HepG2 (cell line): Measurements from ENCODE around the gene DENND4A. TPM values are rescaled to one million over a fixed set of nuclear protein-coding genes. Genes with fewer than 3 reads are reported as not detected.

Experiments
- ATAC-seq: fragments of 200-7000 bp; cut with Tn5 transposase; 3 replicates; pipeline ENCODE4 v1.9.1; 2020; ENCODE audit warnings: mild to moderate bottlenecking, moderate library complexity
- BruUV-seq: library from RNA; stranded (reverse); fragments of 400-500 nt; replicated peaks from 2 replicates; lab custom pipeline; 2021; lab: Mats Ljungman, UMichigan
- CTCF ChIA-PET: fragments of 300-600 bp; formaldehyde crosslinking; extraction: SDS; loops from one replicate; lab custom pipeline; 2021; ENCODE audit warnings: low total read pairs, inconsistent platforms, low intra/inter-chr PET ratio; lab: Yijun Ruan, JAX
- POLR2A ChIA-PET: fragments of 350-600 bp; sonication (Branson Sonifier 250); formaldehyde crosslinking; loops from one replicate; lab custom pipeline; 2020; ENCODE audit warnings: antibody characterized with exemption, inconsistent platforms; lab: Yijun Ruan, JAX
- DNase-seq: peaks from one replicate; pipeline ENCODE4 v3.0.0-alpha.2; 2015; ENCODE audit warnings: low spot score
- FAIRE-seq: peaks from 3 replicates; lab custom pipeline; 2011; peaks lifted over from hg19 to GRCh38; lab: Jason Lieb, UNC
- H2AFZ ChIP-seq: one replicate; pipeline ENCODE4 v1.6.1; 2011; ENCODE audit warnings: low read length, inconsistent platforms
- H3K27ac ChIP-seq: fragments of 300-600 bp; 3 replicates; pipeline ENCODE4 v1.8.0; 2011; ENCODE audit warnings: mixed run types, mild to moderate bottlenecking, mixed read lengths, low read length, inconsistent platforms; ENCODE audit not compliant: insufficient read depth; ENCODE audit errors: extremely low read length
- H3K27me3 ChIP-seq, 2 experiments: fragments of 200-600 bp in 1 of 2; 2 replicates in 1 of 2; 3 replicates in 1 of 2; pipeline versions ENCODE4 v1.6.0 to v1.8.0; 2011; ENCODE audit warnings: low read length in 2 of 2, mild to moderate bottlenecking in 2 of 2, moderate library complexity in 2 of 2, inconsistent platforms in 1 of 2; ENCODE audit not compliant: insufficient read depth in 2 of 2, control insufficient read depth in 1 of 2
- H3K36me3 ChIP-seq, 2 experiments: fragments of 200-600 bp in 1 of 2; replicated peaks in 1 of 2; 2 replicates in 1 of 2; 3 replicates in 1 of 2; pipeline versions ENCODE4 v1.5.1 to v1.8.0; 2011; ENCODE audit warnings: low read length in 2 of 2, inconsistent platforms in 1 of 2; ENCODE audit not compliant: insufficient read depth in 2 of 2, control insufficient read depth in 1 of 2
- H3K4me1 ChIP-seq: 2 replicates; pipeline ENCODE4 v1.5.1; 2012; ENCODE audit warnings: low read length, inconsistent platforms; ENCODE audit not compliant: insufficient read depth
- H3K4me2 ChIP-seq: 2 replicates; pipeline ENCODE4 v1.6.0; 2011; ENCODE audit warnings: low read depth, low read length, inconsistent platforms
- H3K4me3 ChIP-seq, 3 experiments: fragments of 200-600 bp in 1 of 3; sonication (generic), shearing (Covaris generic) in 1 of 3; replicated peaks in 1 of 3; 2 replicates each; pipeline ENCODE4 v1.5.1; 2011 to 2016; ENCODE audit warnings: low read length in 3 of 3, inconsistent platforms in 2 of 3, low read depth in 2 of 3, mild to moderate bottlenecking in 2 of 3, control low read depth in 1 of 3, mixed read lengths in 1 of 3; ENCODE audit not compliant: insufficient read depth in 1 of 3
- H3K79me2 ChIP-seq: one replicate; pipeline ENCODE4 v1.6.1; 2011; ENCODE audit warnings: low read length, inconsistent platforms; ENCODE audit not compliant: insufficient read depth
- H3K9ac ChIP-seq: 2 replicates; pipeline ENCODE4 v1.6.0; 2011; ENCODE audit warnings: mild to moderate bottlenecking, low read depth, low read length, inconsistent platforms; ENCODE audit not compliant: insufficient read depth
- H3K9me3 ChIP-seq: 2 replicates; pipeline ENCODE4 v1.5.1; 2012; ENCODE audit warnings: mild to moderate bottlenecking, low read length
- H4K20me1 ChIP-seq: 2 replicates; pipeline ENCODE4 v1.6.0; 2011; ENCODE audit warnings: inconsistent platforms, mild to moderate bottlenecking, low read length, moderate library complexity; ENCODE audit not compliant: insufficient read depth
- HDAC1 ChIP-seq: sonication (generic); formaldehyde crosslinking; IDR thresholded peaks from 2 replicates; pipeline ENCODE4 v1.5.1; 2020; ENCODE audit warnings: mild to moderate bottlenecking, missing genetic modification reagents
- KDM2A ChIP-seq: sonication (generic); formaldehyde crosslinking; IDR thresholded peaks from 2 replicates; pipeline ENCODE4 v1.4.0; 2020; ENCODE audit warnings: low read depth, missing genetic modification reagents, borderline replicate concordance
- KLF9 ChIP-seq: IDR thresholded peaks from 2 replicates; pipeline ENCODE4 v1.6.1; 2016; ENCODE audit warnings: low read depth
- RORA ChIP-seq: sonication (generic); formaldehyde crosslinking; IDR thresholded peaks from 2 replicates; pipeline ENCODE4 v1.5.0; 2020; ENCODE audit warnings: mild to moderate bottlenecking, missing genetic modification reagents, moderate library complexity
- SIN3A ChIP-seq: IDR thresholded peaks from 2 replicates; pipeline ENCODE4 v1.6.1; 2011; ENCODE audit warnings: low read depth, mild to moderate bottlenecking, control low read depth, low read length, borderline replicate concordance
- ZNF44 ChIP-seq: sonication (generic); formaldehyde crosslinking; IDR thresholded peaks from 2 replicates; pipeline ENCODE4 v1.5.1; 2020; ENCODE audit warnings: mild to moderate bottlenecking, missing genetic modification reagents
- ZNF737 ChIP-seq: sonication (generic); formaldehyde crosslinking; IDR thresholded peaks from 2 replicates; pipeline ENCODE4 v1.5.0; 2020; ENCODE audit warnings: missing genetic modification reagents, mild to moderate bottlenecking, borderline replicate concordance
- WGBS: methylation state at CpG from one replicate; pipeline ENCODE4 v1.1.6; 2017; ENCODE audit warnings: low lambda C conversion rate; 5-methylcytosine and 5-hydroxymethylcytosine counted together
- in situ Hi-C: cut with HindIII; loops from 2 replicates; pipeline ENCODE4 v1.10.0; 2017; ENCODE audit warnings: low pct_unique_long_range_greater_than_20kb; ENCODE audit not compliant: extremely low pct_ligation_motif_present
- intact Hi-C: fragments of 100-400 bp; cut with micrococcal nuclease; formaldehyde crosslinking; loops from one replicate; pipeline ENCODE4 v1.10.0; 2022; ENCODE audit not compliant: unreplicated experiment
- polyA plus RNA-seq, 8 experiments: library from polyadenylated mRNA; depleted of rRNA in 3 of 8; stranded (reverse) in 7 of 8; unstranded in 1 of 8; fragments of >200 nt; fragmentation: Illumina TruSeq in 4 of 8; extraction: Trizol in 4 of 8; gene quantifications; 2 replicates each; pipeline versions ENCODE4 v1.2.1 to v1.2.3, GENCODE V29; 2011 to 2016; ENCODE audit warnings: low read depth in 4 of 8, missing spikeins in 1 of 8, mixed read lengths in 1 of 8; ENCODE audit not compliant: insufficient read depth in 1 of 8
- total RNA-seq, 5 experiments: library from RNA; depleted of rRNA; stranded (reverse); fragments of >200 nt; fragmentation: Illumina TruSeq; extraction: Trizol; gene quantifications; 2 replicates each; pipeline ENCODE4 v1.2.3, GENCODE V29; 2016; ENCODE audit warnings: low read depth in 1 of 5
- TF ChIP-seq, protein P1 (sequence below): sonication (generic); formaldehyde crosslinking; IDR thresholded peaks from 2 replicates; pipeline ENCODE4 v1.5.0; 2020; ENCODE audit warnings: missing genetic modification reagents, mild to moderate bottlenecking, borderline replicate concordance
- TF ChIP-seq, protein P2 (sequence below): sonication (generic); formaldehyde crosslinking; IDR thresholded peaks from 2 replicates; pipeline ENCODE4 v1.5.0; 2020; ENCODE audit warnings: missing genetic modification reagents

The DENND4A gene
- total and polyA plus RNA-seq, 2 of the 13 experiments (the other 11 are each of a cell fraction or from before 2014, with no cell fraction given), result 13.2 to 18.6 TPM

DNA sequence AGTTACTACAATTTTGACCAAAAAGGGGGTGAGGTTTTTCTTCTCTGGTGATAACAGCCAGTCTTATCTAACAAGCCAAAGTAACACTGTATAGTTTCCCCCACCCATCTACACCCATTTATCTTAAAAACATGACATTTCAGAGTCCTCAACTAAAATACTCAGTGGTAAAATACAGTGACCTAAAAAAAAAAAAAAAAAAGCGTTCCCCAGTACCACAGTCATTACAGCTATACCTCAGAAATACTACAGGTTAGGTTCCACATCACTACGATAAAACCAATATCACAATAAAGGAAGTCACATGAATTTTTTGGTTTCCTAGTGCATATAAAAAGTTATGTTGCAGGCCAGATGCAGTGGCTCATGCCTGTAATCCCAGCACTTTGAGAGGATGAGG lies 13.8 kb downstream of the DENND4A start:
- FAIRE-seq (no peak), ATAC-seq (no peak)
- in situ Hi-C loops, result no loop called here
- Histone ChIP-seq H3K27me3 (no peaks in the 10 kb centered on the region), H2AFZ (no peak overlapping the region), H3K4me1 (peaks cover 20% of the 10 kb centered on the region), H3K4me2 (no peak overlapping the region), H3K36me3 (peaks cover 0 to under 1% of the 10 kb centered on the region in 2 experiments; a peak in 1 of 5 replicates)
- no TSS peak for BruUV-seq
- TF ChIP-seq ZNF44 (CRISPR knock-in tag) (no peak), KDM2A (CRISPR knock-in tag) (no peak), ZNF737 (no peak), RORA (no peak), HDAC1 (CRISPR knock-in tag) (no peak), SIN3A (no peak), KLF9 (CRISPR knock-in tag) (no peak)
- TF ChIP-seq, protein P1, sequence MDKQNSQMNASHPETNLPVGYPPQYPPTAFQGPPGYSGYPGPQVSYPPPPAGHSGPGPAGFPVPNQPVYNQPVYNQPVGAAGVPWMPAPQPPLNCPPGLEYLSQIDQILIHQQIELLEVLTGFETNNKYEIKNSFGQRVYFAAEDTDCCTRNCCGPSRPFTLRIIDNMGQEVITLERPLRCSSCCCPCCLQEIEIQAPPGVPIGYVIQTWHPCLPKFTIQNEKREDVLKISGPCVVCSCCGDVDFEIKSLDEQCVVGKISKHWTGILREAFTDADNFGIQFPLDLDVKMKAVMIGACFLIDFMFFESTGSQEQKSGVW, result no peak
- TF ChIP-seq, protein P2, sequence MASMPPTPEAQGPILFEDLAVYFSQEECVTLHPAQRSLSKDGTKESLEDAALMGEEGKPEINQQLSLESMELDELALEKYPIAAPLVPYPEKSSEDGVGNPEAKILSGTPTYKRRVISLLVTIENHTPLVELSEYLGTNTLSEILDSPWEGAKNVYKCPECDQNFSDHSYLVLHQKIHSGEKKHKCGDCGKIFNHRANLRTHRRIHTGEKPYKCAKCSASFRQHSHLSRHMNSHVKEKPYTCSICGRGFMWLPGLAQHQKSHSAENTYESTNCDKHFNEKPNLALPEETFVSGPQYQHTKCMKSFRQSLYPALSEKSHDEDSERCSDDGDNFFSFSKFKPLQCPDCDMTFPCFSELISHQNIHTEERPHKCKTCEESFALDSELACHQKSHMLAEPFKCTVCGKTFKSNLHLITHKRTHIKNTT, result no peak
- TF ChIP-seq, all 625 proteins: peak for 0
- ChIA-PET POLR2A (interaction anchor here (0.6 to 0.7 kb wide), 2 partner anchors 55 to 124 kb away, joined by 3 read pairs; no protein-coding TSS in a partner anchor), CTCF (no interaction called here)
- Histone ChIP-seq H4K20me1 (peaks cover 35% of the 10 kb centered on the region), H3K9me3 (no peaks in the 10 kb centered on the region), H3K27ac (no peak overlapping the region), H3K4me3 (no peak overlapping the region), H3K79me2 (peaks cover 84% of the 10 kb centered on the region), H3K9ac (no peak overlapping the region)
- no peak for DNase-seq
- WGBS, result 100% methylated on average over 2 of the region's 2 CpGs
- intact Hi-C loops, result no loop called here
